ENCODE results near the gene PLSCR1. TPM values are rescaled to one million over a fixed set of nuclear protein-coding genes. Genes with fewer than 3 reads are reported as not detected.

PLSCR1 gene
- total RNA-seq, 6 experiments from 2014 or later, result 10.5 to 18.7 (median 15.5) TPM

DNA sequence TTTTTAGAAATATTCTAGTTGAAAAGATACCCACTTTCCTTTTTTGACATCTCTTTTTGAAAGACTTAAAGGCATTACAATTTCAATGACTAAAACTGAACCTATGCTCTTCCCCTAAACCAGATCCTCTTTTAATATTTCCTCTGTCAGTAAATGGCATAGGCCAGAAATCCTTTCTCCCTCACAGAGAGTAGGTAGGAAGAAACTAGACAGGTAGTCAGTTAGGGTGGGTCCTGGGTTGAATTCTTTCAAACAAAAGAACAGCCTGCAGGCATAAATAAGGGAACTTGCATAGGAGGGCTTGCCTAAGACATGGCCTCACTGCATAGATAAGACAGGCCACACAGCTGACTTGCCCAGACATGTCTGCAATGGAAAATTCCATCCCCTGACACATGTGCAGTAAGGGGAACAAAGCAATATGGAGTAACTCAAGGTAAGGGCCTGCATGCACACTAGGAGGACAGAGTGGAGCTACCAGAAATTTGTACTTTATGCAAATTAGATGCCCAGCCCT lies 37.6 kb upstream of the PLSCR1 start:
- Mint-ChIP-seq H3K27me3 (ENCODE audit: insufficient read depth) (no peaks in the 10 kb centered on the region), H3K9me3 (peaks cover 11% of the 10 kb centered on the region), H3K36me3 (ENCODE audit: low read depth) (peaks cover 16% of the 10 kb centered on the region), H3K27ac (no peak overlapping the region), H3K4me3 (no peak overlapping the region), H3K4me1 (ENCODE audit: low read depth) (peaks cover 34% of the 10 kb centered on the region)
- TF ChIP-seq, protein P1, sequence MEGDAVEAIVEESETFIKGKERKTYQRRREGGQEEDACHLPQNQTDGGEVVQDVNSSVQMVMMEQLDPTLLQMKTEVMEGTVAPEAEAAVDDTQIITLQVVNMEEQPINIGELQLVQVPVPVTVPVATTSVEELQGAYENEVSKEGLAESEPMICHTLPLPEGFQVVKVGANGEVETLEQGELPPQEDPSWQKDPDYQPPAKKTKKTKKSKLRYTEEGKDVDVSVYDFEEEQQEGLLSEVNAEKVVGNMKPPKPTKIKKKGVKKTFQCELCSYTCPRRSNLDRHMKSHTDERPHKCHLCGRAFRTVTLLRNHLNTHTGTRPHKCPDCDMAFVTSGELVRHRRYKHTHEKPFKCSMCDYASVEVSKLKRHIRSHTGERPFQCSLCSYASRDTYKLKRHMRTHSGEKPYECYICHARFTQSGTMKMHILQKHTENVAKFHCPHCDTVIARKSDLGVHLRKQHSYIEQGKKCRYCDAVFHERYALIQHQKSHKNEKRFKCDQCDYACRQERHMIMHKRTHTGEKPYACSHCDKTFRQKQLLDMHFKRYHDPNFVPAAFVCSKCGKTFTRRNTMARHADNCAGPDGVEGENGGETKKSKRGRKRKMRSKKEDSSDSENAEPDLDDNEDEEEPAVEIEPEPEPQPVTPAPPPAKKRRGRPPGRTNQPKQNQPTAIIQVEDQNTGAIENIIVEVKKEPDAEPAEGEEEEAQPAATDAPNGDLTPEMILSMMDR (IDR thresholded peaks at IDR 0.05), result no peak
- DNase-seq, result no peak

DNA sequence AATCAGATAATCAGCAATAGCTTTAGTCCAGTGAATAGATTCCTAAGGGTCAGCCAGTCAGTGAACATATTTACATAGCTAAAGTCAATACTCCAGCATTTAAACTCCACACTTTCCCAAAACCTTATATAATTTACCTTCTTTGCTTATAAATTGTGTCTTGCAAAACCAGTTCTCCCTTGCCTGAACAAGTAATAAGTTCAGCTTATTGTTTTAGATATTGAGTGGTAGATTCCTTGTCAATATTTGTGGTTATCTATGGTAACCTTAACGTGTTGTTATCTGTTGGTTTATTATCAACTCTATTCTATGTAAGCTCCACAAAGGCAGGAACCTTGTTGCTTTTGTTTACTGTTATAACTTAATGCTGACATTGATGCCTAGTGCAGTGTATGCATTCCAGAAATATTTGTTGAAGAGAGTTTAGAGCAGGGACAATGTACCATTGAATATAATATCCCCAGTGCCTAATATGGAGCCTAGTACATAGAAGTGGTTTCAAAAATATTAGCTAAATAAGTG lies 36.7 kb upstream of the PLSCR1 start:
- Mint-ChIP-seq H3K36me3 (ENCODE audit: low read depth) (peaks cover 16% of the 10 kb centered on the region), H3K4me3 (no peak overlapping the region), H3K4me1 (ENCODE audit: low read depth) (peaks cover 34% of the 10 kb centered on the region), H3K27ac (no peak overlapping the region), H3K9me3 (peaks cover 11% of the 10 kb centered on the region), H3K27me3 (ENCODE audit: insufficient read depth) (no peaks in the 10 kb centered on the region)
- TF ChIP-seq, protein P1 (IDR thresholded peaks at IDR 0.05), result no peak
- DNase-seq, result no peak

DNA sequence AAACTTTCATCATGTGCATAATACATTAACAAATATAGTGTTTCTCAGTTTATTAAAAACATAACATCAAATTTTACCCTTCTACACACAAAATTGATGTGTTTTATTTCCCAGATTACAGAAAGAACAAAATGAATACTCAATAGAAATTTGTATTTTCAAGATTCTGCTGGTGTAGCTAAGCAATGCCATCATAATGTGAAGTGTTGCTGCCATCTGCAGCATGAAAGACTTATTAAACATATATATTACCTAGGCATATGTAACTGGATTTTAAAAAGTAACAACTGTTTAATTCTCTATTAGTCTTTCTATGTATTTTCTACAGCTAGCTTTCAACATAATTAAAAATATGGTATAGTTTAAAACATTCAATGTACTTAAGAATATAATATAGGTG lies 33.3 kb upstream of the PLSCR1 start:
- peaks cover 19% of the 10 kb centered on the region for H3K4me1 Mint-ChIP-seq (ENCODE audit: low read depth)
- H3K27me3 Mint-ChIP-seq (ENCODE audit: insufficient read depth), result no peaks in the 10 kb centered on the region
- TF ChIP-seq, protein P1 (IDR thresholded peaks at IDR 0.05), result peak; percentile 75
- H3K9me3 Mint-ChIP-seq, result peaks cover 6% of the 10 kb centered on the region
- peak; percentile 39 for DNase-seq
- H3K36me3 Mint-ChIP-seq (ENCODE audit: low read depth), result peaks cover 8% of the 10 kb centered on the region
- H3K27ac Mint-ChIP-seq, result no peak overlapping the region
- H3K4me3 Mint-ChIP-seq, result no peak overlapping the region

DNA sequence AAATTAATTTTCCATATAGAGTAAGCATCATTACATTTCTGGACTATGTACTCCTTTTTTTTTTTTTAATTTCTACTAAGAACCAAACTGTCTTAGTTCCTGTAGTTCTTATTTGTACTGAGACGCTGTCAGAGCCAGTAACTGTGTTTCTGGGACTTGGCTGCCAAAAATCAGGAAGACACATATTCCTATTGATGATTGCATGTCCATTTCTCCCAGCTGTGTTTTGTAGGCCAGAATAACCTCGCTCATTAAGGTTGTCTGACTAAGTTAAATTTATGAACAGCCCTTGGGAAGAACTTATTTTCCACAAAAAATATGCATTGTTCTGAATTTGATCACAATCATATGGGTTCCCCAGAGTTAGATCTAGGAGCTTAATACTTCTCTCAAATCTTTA lies 31.2 kb upstream of the PLSCR1 start:
- Mint-ChIP-seq H3K4me3 (no peak overlapping the region), H3K9me3 (no peaks in the 10 kb centered on the region)
- TF ChIP-seq, protein P1 (IDR thresholded peaks at IDR 0.05), result no peak

DNA sequence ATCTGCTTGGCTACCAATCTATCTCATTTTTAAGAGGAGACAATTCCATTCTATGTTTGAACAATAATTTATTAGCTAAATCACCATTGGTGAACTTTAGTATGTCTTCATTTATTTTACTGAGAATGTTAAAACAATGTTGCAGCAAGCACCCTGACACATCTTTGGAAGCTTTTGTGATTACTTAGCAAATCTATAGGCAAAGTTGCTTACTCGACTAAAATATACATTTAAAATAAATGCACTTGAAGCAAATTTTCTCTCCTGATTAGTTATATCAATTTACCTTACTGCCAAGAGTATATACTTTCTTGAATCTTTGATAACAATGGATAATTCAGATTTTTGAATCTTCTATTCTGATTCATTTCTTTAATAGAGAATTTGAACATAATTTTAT lies 29.8 kb upstream of the PLSCR1 start:
- H3K27ac Mint-ChIP-seq, result no peak overlapping the region

More for the DNA sequence above, 31.2 kb upstream of the PLSCR1 start:
- Mint-ChIP-seq H3K27me3 (ENCODE audit: insufficient read depth) (no peaks in the 10 kb centered on the region), H3K27ac (no peak overlapping the region), H3K4me1 (ENCODE audit: low read depth) (peaks cover 9% of the 10 kb centered on the region), H3K36me3 (ENCODE audit: low read depth) (no peaks in the 10 kb centered on the region)
- no peak for DNase-seq

More for the DNA sequence above, 29.8 kb upstream of the PLSCR1 start:
- Mint-ChIP-seq H3K36me3 (ENCODE audit: low read depth) (no peaks in the 10 kb centered on the region), H3K9me3 (no peaks in the 10 kb centered on the region), H3K4me1 (ENCODE audit: low read depth) (peaks cover 9% of the 10 kb centered on the region), H3K27me3 (ENCODE audit: insufficient read depth) (no peaks in the 10 kb centered on the region), H3K4me3 (no peak overlapping the region)
- no peak for DNase-seq
- TF ChIP-seq, protein P1 (IDR thresholded peaks at IDR 0.05), result no peak
